Kidney (tissue), 14 donors: ENCODE data around the gene MAPK10. TPM values are rescaled to one million over a fixed set of nuclear protein-coding genes. Genes with fewer than 3 reads are reported as not detected.
"Not testable (repeated sequence)": the region's sequence is repeated elsewhere in the genome, so short reads cannot be mapped to it uniquely, and the experiment has no call there.

Experiments used
- DNase-seq, 5 donors: peaks; one replicate each; pipeline ENCODE4 v3.0.0-alpha.2; 2013 to 2020
- FAIRE-seq: peaks from 2 replicates; lab custom pipeline; 2012; peaks lifted over from hg19 to GRCh38; lab: Jason Lieb, UNC
- H3K27ac ChIP-seq, 2 donors: one replicate each; pipeline ENCODE4 v1.7.0; 2013; ENCODE audit warnings: low read depth in 2 of 2, low read length in 2 of 2, inconsistent platforms in 1 of 2
- H3K27me3 ChIP-seq: one replicate; pipeline ENCODE4 v1.7.1; 2013; ENCODE audit warnings: low read length, inconsistent platforms; ENCODE audit not compliant: control insufficient read depth, insufficient read depth
- H3K36me3 ChIP-seq, 3 donors: one replicate each; pipeline versions ENCODE4 v1.7.0 to v1.7.1; 2013; ENCODE audit warnings: low read length in 3 of 3, control low read depth in 1 of 3, inconsistent platforms in 1 of 3; ENCODE audit not compliant: insufficient read depth in 3 of 3, control insufficient read depth in 2 of 3
- H3K4me1 ChIP-seq, 3 donors: one replicate each; pipeline versions ENCODE4 v1.7.0 to v1.7.1; 2013; ENCODE audit warnings: low read length in 3 of 3, inconsistent platforms in 1 of 3, low read depth in 1 of 3; ENCODE audit not compliant: control insufficient read depth in 2 of 3, insufficient read depth in 2 of 3
- H3K4me3 ChIP-seq, 3 donors: one replicate each; pipeline versions ENCODE4 v1.7.0 to v1.8.1; 2013; ENCODE audit warnings: low read length in 3 of 3, control low read depth in 1 of 3, inconsistent platforms in 1 of 3
- H3K9ac ChIP-seq, 3 donors: one replicate each; pipeline versions ENCODE4 v1.7.0 to v1.7.1; 2013; ENCODE audit warnings: low read length in 3 of 3, control low read depth in 1 of 3, inconsistent platforms in 1 of 3
- H3K9me3 ChIP-seq, 3 donors: one replicate each; pipeline versions ENCODE4 v1.7.0 to v1.7.1; 2013; ENCODE audit warnings: low read length in 3 of 3, control low read depth in 1 of 3, inconsistent platforms in 1 of 3; ENCODE audit not compliant: control insufficient read depth in 2 of 3, insufficient read depth in 1 of 3
- intact Hi-C: fragments of 100-400 bp; cut with DNase I; formaldehyde crosslinking; loops from one replicate; pipeline ENCODE4 v1.11.1; 2022
- polyA plus RNA-seq: library from polyadenylated mRNA; stranded (reverse); fragments of 350-450 nt; fragmentation: Illumina TruSeq; extraction: RNeasy Lipid Tissue Mini Kit (QIAGEN cat#74804); gene quantifications from one replicate; pipeline ENCODE4 v1.2.3, GENCODE V29; 2014; ENCODE audit warnings: low read depth, low replicate concordance; ENCODE audit not compliant: insufficient read depth
- total RNA-seq: library from RNA; stranded (reverse); fragmentation: NEBNext Ultra II Directional; extraction: Animal tissue kit (Norgen Biotek cat#: 25700); gene quantifications from one replicate; pipeline ENCODE4 v1.2.1, GENCODE V29; 2021
- TF ChIP-seq, protein P1 (sequence below): IDR thresholded peaks from 3 replicates; pipeline ENCODE4 v1.5.1; 2012; ENCODE audit warnings: mild to moderate bottlenecking, moderate library complexity, borderline replicate concordance; ENCODE audit not compliant: insufficient read depth; ENCODE audit errors: extremely low read depth
- donor health status: control.
- donor health status: control.
- donor health status: control.
- donor health status: control.
- donor health status: control.
- donor health status: DM: yes; HTN: yes; CAD: no.
- donor health status: Normal renal cell carcinoma (clear cell type).

The MAPK10 gene
- total and polyA plus RNA-seq, 2 donors from 2014 or later: 27.6 to 54.5 TPM

DNA sequence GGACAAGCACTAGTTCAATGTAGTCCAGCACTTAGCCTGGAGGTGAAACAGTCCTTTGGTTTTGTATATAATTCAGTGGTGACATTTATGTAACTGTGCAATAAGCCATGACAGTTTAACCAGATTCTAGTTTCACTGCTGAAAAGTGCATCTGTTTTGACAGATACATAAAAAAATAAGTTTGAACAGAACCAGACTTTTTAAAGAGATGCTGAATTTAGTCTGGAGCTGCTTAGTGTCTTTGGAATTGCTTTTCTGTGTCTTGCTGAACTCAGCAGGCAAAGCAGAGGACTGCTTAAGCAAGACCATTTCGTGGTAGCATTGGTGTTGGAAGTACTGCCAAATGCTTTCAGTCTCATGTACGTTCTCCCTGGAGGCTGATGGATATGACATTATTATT, 393.5 kb downstream of the MAPK10 start:
- H3K4me1 ChIP-seq: peaks cover 7 to 24% (median 12%) of the 10 kb centered on the region in 3 donors
- TF ChIP-seq, protein P1, sequence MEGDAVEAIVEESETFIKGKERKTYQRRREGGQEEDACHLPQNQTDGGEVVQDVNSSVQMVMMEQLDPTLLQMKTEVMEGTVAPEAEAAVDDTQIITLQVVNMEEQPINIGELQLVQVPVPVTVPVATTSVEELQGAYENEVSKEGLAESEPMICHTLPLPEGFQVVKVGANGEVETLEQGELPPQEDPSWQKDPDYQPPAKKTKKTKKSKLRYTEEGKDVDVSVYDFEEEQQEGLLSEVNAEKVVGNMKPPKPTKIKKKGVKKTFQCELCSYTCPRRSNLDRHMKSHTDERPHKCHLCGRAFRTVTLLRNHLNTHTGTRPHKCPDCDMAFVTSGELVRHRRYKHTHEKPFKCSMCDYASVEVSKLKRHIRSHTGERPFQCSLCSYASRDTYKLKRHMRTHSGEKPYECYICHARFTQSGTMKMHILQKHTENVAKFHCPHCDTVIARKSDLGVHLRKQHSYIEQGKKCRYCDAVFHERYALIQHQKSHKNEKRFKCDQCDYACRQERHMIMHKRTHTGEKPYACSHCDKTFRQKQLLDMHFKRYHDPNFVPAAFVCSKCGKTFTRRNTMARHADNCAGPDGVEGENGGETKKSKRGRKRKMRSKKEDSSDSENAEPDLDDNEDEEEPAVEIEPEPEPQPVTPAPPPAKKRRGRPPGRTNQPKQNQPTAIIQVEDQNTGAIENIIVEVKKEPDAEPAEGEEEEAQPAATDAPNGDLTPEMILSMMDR: no peak
- H3K27ac ChIP-seq: peak overlapping the region in 1 of 2 donors; percentile 43
- H3K4me3 ChIP-seq: no peak overlapping the region
- no peaks in the 10 kb centered on the region for H3K27me3 ChIP-seq
- intact Hi-C loops: no loop called here
- no peak for FAIRE-seq
- peaks cover 0 to 2% (median 0%) of the 10 kb centered on the region in 3 donors for H3K36me3 ChIP-seq
- peak in 1 of 5 donors; percentile 34 for DNase-seq
- no peaks in the 10 kb centered on the region for H3K9me3 ChIP-seq
- peak overlapping the region in 1 of 3 donors; percentile 21 for H3K9ac ChIP-seq

DNA sequence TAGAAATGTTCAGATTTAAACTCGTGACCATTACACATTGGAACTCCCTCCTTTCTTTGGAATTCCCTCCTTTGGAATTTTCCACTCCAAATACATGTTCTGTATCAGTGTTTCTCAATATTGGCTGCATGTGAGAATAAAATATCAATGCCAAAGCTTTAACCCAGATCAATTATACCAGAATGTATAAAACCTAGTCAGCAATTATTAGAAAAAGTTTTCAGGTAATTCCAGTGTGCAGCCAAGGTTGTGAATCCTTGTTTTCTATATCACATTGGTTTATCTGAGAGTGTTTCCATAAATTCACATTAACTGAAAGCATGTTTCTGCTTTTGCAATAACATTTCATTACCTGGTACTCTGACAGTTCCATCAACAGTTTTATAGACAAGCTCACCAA, 394.3 kb downstream of the MAPK10 start:
- Histone ChIP-seq H3K36me3 (peaks cover 0 to 2% (median 0%) of the 10 kb centered on the region in 3 donors), H3K4me3 (no peak overlapping the region), H3K9ac (no peak overlapping the region), H3K27me3 (no peaks in the 10 kb centered on the region), H3K27ac (no peak overlapping the region), H3K9me3 (no peaks in the 10 kb centered on the region), H3K4me1 (peaks cover 7 to 28% (median 12%) of the 10 kb centered on the region in 3 donors)
- TF ChIP-seq, protein P1: no peak
- DNase-seq: no peak
- FAIRE-seq: no peak
- intact Hi-C loops: no loop called here

DNA sequence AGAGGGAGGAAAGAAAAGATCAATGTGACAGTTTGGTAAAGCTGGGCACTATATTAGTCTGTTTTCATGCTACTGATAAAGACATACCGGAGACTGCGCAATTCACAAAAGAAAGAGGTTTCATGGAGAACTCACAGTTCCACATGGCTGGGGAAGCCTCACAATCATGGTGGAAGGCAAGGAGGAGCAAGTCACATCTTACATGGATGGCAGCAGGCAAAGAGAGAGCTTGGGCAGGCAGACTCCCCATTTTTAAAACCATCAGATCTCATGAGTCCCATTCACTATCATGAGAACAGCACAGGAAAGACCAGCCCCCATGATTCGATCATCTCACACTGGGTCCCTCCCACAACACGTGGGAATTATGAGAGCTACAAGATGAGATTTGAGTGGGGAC, 394.8 kb downstream of the MAPK10 start:
- H3K9ac ChIP-seq, H3K9me3 ChIP-seq, H3K36me3 ChIP-seq, H3K27me3 ChIP-seq, FAIRE-seq, H3K4me3 ChIP-seq, H3K27ac ChIP-seq, intact Hi-C loops, DNase-seq: not testable (repeated sequence)
- peaks cover 7 to 23% (median 11%) of the 10 kb centered on the region in 3 donors for H3K4me1 ChIP-seq

DNA sequence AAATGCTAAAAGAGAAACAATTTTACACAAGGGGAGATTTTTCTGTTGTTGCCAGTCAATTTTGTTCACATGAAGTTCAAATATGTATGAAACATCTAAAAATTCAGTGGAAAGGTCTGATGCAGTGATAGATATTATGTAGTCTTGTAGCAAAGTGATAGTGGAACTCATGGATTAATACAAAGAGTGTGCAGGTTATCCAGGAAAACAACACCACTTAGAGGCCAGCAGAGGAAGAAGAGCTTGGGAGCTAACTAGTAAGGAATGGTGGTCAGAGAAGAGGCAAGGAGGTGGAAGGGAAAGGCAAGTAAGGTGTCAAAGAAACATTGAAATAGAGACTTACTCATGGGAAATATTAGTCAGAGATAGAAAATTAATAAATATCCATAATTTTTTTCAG, 395.6 kb downstream of the MAPK10 start:
- DNase-seq: peak in 1 of 5 donors; percentile 24

More for the DNA sequence above, 395.6 kb downstream of the MAPK10 start:
- no peak for FAIRE-seq
- Histone ChIP-seq H3K9ac (peak overlapping the region in 1 of 3 donors; percentile 30), H3K4me3 (no peak overlapping the region), H3K4me1 (peaks cover 7 to 22% (median 9%) of the 10 kb centered on the region in 3 donors), H3K36me3 (no peaks in the 10 kb centered on the region), H3K27ac (no peak overlapping the region), H3K27me3 (no peaks in the 10 kb centered on the region), H3K9me3 (no peaks in the 10 kb centered on the region)
- intact Hi-C loops: no loop called here
- TF ChIP-seq, protein P1: no peak
